OCI-M2 (cell line): ENCODE results near the gene KCP.
A peak's percentile ranks its signal among the peaks of the same experiment; 100 is the strongest.

Experiments
- DNase-seq: peaks from one replicate; lab custom pipeline; 2025; ENCODE audit not compliant: unreplicated experiment; lab: John Stamatoyannopoulos, UW

Gene KCP

DNA sequence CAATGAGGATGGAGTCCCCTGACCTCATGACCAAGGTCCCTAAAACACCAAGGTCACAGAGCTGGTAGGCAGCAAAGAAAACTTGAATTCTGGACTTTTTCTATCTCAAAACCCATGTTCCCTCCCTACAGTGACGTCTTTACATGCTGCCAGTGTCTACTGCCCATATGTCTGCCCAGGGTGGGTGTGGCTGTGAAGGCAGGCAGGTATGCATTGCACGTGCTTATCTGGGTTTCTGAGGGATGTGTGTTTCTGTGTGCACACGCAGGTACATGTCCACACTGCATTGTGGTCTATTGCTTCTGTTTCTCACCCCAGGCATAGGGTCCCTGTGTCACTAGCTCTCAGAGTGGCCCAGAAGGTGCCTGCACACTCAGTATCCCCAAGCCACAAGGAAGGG lies 34.4 kb downstream of the KCP start:
- DNase-seq, result no peak

- DNase-seq, result no peak
Observed at GRCh38 chr7:128875523-128875948, 35.0 kb downstream of the KCP start.

DNA sequence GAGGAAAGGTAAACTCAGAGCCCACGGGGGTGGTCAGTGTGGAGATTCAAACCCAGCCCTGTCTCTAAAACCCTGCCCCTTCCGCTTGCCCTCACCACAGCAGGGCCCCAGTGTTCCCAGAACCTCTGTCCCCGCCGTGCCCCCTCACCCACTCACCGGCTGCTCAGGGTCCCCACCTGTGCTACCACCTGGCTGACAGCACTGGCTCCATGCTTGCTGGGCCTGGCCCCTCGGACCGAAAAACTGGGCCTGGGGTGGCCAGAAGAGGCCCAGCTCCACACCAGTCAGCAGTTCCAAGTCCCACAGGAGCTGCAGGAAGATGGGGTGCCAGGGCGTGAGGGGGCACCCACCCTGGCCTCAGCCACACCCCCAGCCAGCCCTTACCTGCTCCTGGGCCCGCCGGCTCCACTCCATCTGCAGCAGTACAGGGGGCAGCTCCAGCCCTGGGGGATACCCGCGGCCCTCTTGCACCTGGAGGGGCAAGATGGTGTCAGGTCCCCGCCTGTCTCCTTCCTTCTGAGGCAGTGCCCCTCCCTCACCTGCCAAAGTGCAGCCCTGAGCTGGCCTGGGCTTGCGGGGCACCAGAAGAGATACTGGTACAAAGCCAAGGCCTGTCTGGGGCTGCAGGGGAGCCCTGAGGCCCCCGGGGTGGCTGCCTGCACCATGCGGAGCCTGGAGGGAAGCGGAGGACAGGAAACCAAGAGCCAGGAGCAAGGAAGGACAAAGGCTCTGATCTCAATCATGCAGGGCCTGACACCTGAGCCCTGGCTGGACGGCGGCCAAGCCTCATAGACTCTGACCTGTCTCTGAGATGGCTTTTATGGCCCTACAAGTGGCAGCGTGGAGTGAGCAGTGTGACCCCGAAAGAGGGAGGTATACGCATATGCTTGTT lies 36.1 kb downstream of the KCP start:
- DNase-seq, result no peak

GRCh38 chr7:128873234-128873633 lies 37.3 kb downstream of the KCP start:
- no peak for DNase-seq

DNA sequence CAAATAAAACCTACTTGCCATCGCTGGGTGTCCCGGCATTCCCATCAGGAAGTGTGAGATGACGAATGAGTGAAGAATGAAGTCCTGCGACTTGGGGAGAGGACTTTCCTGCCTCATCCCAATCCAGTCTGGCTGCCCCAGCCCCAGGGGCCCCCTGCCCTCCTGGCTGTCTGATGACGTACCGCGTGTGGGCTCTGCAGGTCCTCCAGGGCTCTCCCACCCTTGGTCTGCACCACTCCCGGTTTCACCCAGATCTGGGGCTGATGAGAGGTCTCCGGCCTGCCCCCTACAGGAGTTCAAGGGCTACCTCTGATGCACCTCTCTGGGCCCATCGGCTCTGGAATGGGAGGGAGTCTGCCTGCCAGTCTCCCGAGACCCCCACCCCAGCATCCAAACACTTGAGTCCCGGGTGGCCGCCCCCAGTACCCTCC lies 38.1 kb downstream of the KCP start:
- DNase-seq, result no peak

DNA sequence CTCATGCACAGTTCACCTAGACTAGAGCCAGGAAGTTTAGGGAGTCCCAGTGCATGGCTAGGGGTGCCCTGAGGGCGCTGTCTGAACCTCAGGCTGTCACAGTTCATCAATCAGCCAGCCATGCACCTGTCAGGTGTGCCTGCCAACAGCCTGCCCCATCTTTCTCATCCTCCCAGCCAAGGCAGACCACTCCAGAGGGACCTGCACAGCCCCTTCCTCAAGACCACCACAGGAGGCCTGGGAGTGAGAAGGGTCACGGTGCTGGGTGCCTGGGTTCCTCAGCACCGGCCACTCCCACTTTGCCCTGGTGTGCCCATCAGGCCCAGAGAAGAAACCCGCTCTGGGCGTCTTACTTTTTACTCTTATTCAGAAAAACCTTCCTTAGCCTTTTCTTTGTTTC lies 39.5 kb downstream of the KCP start:
- no peak for DNase-seq

DNA sequence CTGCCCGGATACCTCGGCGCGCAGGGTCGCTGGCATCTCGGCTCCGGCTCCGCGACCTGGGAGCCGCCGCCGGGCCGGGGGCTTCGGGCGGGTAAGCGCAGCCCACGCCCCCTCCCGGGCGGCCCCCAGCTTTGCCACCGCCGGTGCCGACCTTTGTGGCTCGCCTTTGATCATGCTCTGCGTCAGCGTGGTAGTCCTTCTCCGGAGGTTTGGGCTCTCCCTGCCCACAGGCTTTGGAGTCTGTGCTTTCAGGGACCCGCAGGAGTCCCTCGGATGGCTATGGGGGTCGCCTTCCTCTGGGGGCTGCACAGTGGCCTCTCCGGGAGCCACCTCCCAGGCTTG lies 40.6 kb downstream of the KCP start:
- DNase-seq, result no peak

GRCh38 chr7:128869138-128869943 lies 41.2 kb downstream of the KCP start:
- no peak for DNase-seq

- no peak for DNase-seq
Observed at GRCh38 chr7:128868624-128869137, 41.8 kb downstream of the KCP start.

DNA sequence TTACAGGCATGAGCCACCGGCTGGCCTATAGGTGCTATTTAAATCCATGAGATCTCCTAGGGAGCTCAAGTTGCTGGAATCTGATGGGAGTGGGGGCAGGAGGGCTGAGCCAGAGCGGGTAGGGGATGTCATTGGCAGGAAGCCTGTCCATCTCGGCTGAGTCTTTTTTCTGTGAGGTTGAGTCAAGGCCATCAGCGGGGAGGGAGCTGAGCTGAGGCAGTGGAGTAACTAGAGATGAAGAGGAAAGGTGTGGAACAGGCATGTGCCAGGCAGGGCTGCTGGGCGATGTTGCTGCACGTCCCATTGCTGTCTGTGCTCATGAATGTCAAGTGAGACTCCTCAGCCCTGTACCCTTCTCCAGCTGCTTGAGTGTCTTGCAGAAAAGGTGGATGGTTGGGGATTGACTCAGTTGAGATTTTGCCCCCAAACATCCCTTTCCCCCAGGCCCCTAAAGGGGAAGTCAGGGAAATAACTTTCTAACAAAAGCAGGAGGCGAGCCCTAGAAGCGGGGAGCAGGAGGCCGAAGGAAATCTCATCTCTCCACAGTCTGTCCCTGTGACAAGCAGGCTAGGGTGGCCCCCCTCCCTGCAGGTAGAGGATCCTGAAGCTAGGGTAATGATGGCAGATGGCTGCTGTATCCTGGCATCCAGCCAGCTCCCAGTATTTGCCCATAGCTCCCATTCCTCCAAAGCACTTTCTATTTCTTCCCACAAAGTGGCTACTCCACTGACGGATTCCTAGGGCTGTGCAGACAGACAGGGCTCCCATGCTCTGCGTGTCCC lies 42.5 kb downstream of the KCP start:
- DNase-seq, result no peak

GRCh38 chr7:128867241-128867640 lies 43.3 kb downstream of the KCP start:
- DNase-seq, result no peak

DNA sequence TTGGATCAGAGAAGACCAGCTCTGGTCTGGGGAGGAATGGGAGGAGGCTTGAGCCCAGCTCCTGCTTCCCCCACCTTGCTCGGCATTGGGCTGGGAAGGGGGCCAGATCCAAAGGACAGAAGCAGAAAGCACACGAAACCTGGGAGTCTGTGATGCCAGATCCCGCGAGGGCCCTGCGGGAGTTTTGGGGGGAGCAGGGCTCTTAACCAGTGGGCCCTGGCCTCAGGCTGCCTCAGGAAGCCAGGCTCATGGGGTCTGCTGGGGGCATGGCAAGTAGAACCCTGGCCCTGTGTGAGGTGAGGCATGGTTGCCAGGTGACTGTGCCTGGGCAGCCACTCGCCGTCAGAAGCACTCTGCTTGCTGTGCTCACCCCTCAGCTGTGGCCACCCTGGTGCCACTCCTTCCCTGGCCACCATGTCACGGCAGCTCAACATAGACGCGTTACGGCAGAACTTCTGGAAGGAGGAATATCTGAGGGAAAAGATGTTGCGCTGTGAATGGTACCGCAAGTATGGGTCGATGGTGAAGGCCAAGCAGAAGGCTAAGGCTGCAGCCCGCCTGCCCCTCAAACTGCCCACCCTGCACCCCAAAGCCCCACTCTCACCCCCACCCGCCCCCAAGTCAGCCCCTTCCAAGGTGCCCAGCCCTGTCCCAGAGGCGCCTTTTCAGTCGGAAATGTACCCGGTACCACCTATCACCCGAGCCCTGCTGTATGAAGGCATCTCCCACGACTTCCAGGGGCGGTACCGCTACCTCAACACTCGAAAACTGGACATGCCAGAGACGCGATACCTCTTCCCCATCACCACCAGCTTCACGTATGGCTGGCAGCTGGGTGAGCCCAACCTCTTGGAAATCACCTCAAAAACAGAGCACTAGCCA lies 44.3 kb downstream of the KCP start:
- no peak for DNase-seq

DNA sequence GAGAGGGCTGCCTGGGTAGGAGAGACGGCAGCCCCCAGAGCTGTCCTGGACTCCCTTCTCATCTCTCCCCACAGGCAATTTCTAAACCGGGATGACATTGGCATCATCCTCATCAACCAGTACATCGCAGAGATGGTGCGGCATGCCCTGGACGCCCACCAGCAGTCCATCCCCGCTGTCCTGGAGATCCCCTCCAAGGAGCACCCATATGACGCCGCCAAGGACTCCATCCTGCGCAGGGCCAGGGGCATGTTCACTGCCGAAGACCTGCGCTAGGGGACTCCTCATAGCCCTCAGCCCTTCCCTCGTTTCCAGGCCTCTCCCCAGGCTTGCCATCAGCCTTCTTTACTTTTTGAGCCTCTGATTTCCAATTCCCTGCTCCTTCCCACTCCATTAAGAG lies 45.2 kb downstream of the KCP start:
- no peak for DNase-seq

- DNase-seq, result no peak
Observed at GRCh38 chr7:128863433-128863989, 47.0 kb downstream of the KCP start.

- peak; percentile 98 for DNase-seq
Observed at GRCh38 chr7:128862571-128863432, 47.7 kb downstream of the KCP start, which contains the start of gene ATP6V1F. ATP6V1F (plus strand) TSS chr7:128862856; CDS start chr7:128862905, 49 bp downstream.

- DNase-seq, result no peak
Observed at GRCh38 chr7:128861957-128862570, 48.4 kb downstream of the KCP start.

DNA sequence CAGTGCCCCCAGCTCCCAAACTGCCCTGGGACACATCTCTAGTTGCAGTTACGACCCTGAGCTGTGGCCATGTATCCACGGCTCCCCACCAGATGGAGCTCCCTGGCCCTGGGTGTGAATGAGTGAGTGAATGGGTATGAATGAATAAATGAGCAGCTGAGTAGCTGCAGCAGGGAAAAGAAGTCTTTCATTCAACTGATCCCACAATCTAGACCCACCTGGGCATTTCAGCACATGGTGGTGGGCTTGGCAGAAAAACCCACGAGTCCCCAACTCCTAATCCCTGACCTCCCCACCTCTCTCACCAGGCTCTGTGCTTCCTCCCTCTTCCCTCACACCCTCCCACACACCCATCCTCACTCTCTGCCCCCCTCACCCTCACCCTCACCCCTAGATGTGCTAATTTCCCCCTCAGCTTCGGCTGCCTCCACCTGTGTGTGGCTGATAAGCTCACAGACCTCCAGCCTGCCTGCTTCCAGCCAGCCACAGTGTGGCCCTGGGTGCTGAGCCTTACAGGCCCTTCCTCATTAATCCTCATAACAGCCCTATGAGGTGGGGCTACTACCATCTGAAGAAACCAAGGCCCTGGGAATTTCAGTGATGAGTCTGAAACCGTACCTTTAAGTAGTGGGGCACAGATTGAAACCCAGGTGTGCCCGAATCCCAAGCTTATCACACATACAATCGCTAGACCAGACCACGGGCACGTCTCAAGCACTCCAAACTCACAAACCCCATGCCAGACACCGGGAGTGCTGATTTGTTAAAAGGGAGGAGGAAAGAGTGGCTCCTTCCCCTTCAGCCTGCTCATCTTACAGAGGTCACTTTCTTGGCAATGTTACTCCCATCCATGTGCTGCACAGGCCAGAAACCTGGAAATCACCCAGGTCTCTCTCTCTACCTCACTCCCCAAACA lies 50.1 kb downstream of the KCP start:
- DNase-seq, result peak; percentile 82
